Inferior parietal cortex (tissue), 1 donor: ENCODE measurements around the gene THAP7.
"Not testable (repeated sequence)": the region's sequence is repeated elsewhere in the genome, so short reads cannot be mapped to it uniquely, and the experiment has no call there.

Experiments
- DNase-seq: peaks from one replicate; pipeline ENCODE4 v3.0.0-alpha.2; 2016; ENCODE audit errors: extremely low spot score

Gene THAP7

GRCh38 chr22:20979243-20979809 is 22.6 kb downstream of the THAP7 start:
- DNase-seq: no peak

- no peak for DNase-seq
Observed at GRCh38 chr22:20978419-20978818, 23.5 kb downstream of the THAP7 start.

GRCh38 chr22:20977516-20978170 is 24.3 kb downstream of the THAP7 start:
- DNase-seq: no peak

GRCh38 chr22:20977019-20977418 is 24.9 kb downstream of the THAP7 start:
- no peak for DNase-seq

- no peak for DNase-seq
Observed at GRCh38 chr22:20976291-20976877, 25.5 kb downstream of the THAP7 start.

GRCh38 chr22:20975541-20976290 is 26.2 kb downstream of the THAP7 start:
- no peak for DNase-seq

GRCh38 chr22:20974336-20974955 is 27.5 kb downstream of the THAP7 start:
- DNase-seq: no peak

GRCh38 chr22:20973634-20974286 is 28.2 kb downstream of the THAP7 start:
- DNase-seq: no peak

GRCh38 chr22:20972933-20973577 is 28.9 kb downstream of the THAP7 start:
- no peak for DNase-seq

GRCh38 chr22:20972014-20972694 is 29.8 kb downstream of the THAP7 start:
- DNase-seq: not testable (repeated sequence)

- DNase-seq: no peak
Observed at GRCh38 chr22:20970939-20971657, 30.8 kb downstream of the THAP7 start.

- DNase-seq: no peak
Observed at GRCh38 chr22:20968281-20968977, 33.5 kb downstream of the THAP7 start.

- DNase-seq: no peak
Observed at GRCh38 chr22:20967697-20968211, 34.2 kb downstream of the THAP7 start.

GRCh38 chr22:20966883-20967696 is 34.8 kb downstream of the THAP7 start, which contains the start of gene AIFM3:
Gene AIFM3, plus strand, starts transcription at chr22:20967255. Its CDS starts 690 bp downstream, at chr22:20967945.
- no peak for DNase-seq

GRCh38 chr22:20965888-20966855 is 35.7 kb downstream of the THAP7 start:
- no peak for DNase-seq

GRCh38 chr22:20965104-20965887 is 36.6 kb downstream of the THAP7 start:
- DNase-seq: no peak
